BLaER1 (cell line): ENCODE results near the gene JAK1.

Experiments used
- H3K27ac ChIP-seq: shearing (Covaris generic); formaldehyde crosslinking; 2 replicates; pipeline ENCODE4 v1.8.1; 2022
- H3K27me3 ChIP-seq: shearing (Covaris generic); formaldehyde crosslinking; 2 replicates; pipeline ENCODE4 v1.8.1; 2022
- H3K36me3 ChIP-seq: shearing (Covaris generic); formaldehyde crosslinking; 2 replicates; pipeline ENCODE4 v1.8.1; 2022
- H3K4me1 ChIP-seq: shearing (Covaris generic); formaldehyde crosslinking; 2 replicates; pipeline ENCODE4 v1.8.1; 2022
- H3K4me2 ChIP-seq: shearing (Covaris generic); formaldehyde crosslinking; 2 replicates; pipeline ENCODE4 v1.8.1; 2022
- H3K4me3 ChIP-seq: shearing (Covaris generic); formaldehyde crosslinking; 2 replicates; pipeline ENCODE4 v1.8.1; 2022
- H3K9ac ChIP-seq: shearing (Covaris generic); formaldehyde crosslinking; 2 replicates; pipeline ENCODE4 v1.8.1; 2022
- H3K9me3 ChIP-seq: shearing (Covaris generic); formaldehyde crosslinking; 2 replicates; pipeline ENCODE4 v1.8.1; 2022
- H4K20me1 ChIP-seq: shearing (Covaris generic); formaldehyde crosslinking; 2 replicates; pipeline ENCODE4 v1.8.1; 2022
- Cebpa-rat ChIP-seq: shearing (Covaris generic); IDR thresholded peaks from 2 replicates; pipeline ENCODE4 v1.8.1; 2022

JAK1 gene

GRCh38 chr1:64846573-64847430 lies 119.5 kb downstream of the JAK1 start:
- Histone ChIP-seq H3K4me2 (no peak overlapping the region), H3K36me3 (peaks cover 92% of the 10 kb centered on the region), H3K27ac (no peak overlapping the region), H3K9ac (no peak overlapping the region), H3K4me1 (peaks cover 12% of the 10 kb centered on the region), H3K4me3 (no peak overlapping the region), H4K20me1 (0 out of 2 replicates have a peak, but pooled peaks cover 9% of the 10 kb centered on the region), H3K9me3 (no peaks in the 10 kb centered on the region), H3K27me3 (no peaks in the 10 kb centered on the region)
- no peak for TF ChIP-seq Cebpa-rat

- Histone ChIP-seq H3K36me3 (peaks cover 92% of the 10 kb centered on the region), H3K4me1 (peaks cover 12% of the 10 kb centered on the region), H4K20me1 (0 out of 2 replicates have a peak, but pooled peaks cover 9% of the 10 kb centered on the region), H3K27me3 (no peaks in the 10 kb centered on the region), H3K27ac (no peak overlapping the region), H3K9me3 (no peaks in the 10 kb centered on the region), H3K4me3 (no peak overlapping the region), H3K4me2 (no peak overlapping the region), H3K9ac (no peak overlapping the region)
- TF ChIP-seq Cebpa-rat, result no peak
Observed at GRCh38 chr1:64845831-64846425, 120.4 kb downstream of the JAK1 start.

- Histone ChIP-seq H3K4me1 (peaks cover 12% of the 10 kb centered on the region), H3K27me3 (no peaks in the 10 kb centered on the region), H3K27ac (no peak overlapping the region), H3K4me2 (no peak overlapping the region), H3K36me3 (peaks cover 92% of the 10 kb centered on the region), H3K4me3 (no peak overlapping the region), H3K9ac (no peak overlapping the region), H3K9me3 (no peaks in the 10 kb centered on the region), H4K20me1 (0 out of 2 replicates have a peak, but pooled peaks cover 9% of the 10 kb centered on the region)
- no peak for TF ChIP-seq Cebpa-rat
Observed at GRCh38 chr1:64844609-64845008, 121.7 kb downstream of the JAK1 start.

- Histone ChIP-seq H3K27me3 (no peaks in the 10 kb centered on the region), H3K9ac (no peak overlapping the region), H3K27ac (no peak overlapping the region), H4K20me1 (0 out of 2 replicates have a peak, but pooled peaks cover 9% of the 10 kb centered on the region), H3K4me2 (no peak overlapping the region), H3K36me3 (peaks cover 92% of the 10 kb centered on the region), H3K4me3 (no peak overlapping the region), H3K9me3 (no peaks in the 10 kb centered on the region), H3K4me1 (peaks cover 12% of the 10 kb centered on the region)
- TF ChIP-seq Cebpa-rat, result no peak
Observed at GRCh38 chr1:64844175-64844574, 122.2 kb downstream of the JAK1 start.

GRCh38 chr1:64843675-64844074 lies 122.7 kb downstream of the JAK1 start:
- Histone ChIP-seq H3K9me3 (no peaks in the 10 kb centered on the region), H3K9ac (no peak overlapping the region), H3K27ac (no peak overlapping the region), H3K36me3 (peaks cover 89% of the 10 kb centered on the region), H3K4me3 (no peak overlapping the region), H3K4me1 (peaks cover 12% of the 10 kb centered on the region), H3K27me3 (no peaks in the 10 kb centered on the region), H3K4me2 (no peak overlapping the region), H4K20me1 (0 out of 2 replicates have a peak, but pooled peaks cover 9% of the 10 kb centered on the region)
- TF ChIP-seq Cebpa-rat, result no peak

- Histone ChIP-seq H4K20me1 (0 out of 2 replicates have a peak, but pooled peaks cover 9% of the 10 kb centered on the region), H3K27ac (no peak overlapping the region), H3K9ac (no peak overlapping the region), H3K4me1 (peaks cover 12% of the 10 kb centered on the region), H3K4me2 (peak overlapping the region; percentile 18; the same call in 1 of the 2 replicates), H3K9me3 (no peaks in the 10 kb centered on the region), H3K36me3 (peaks cover 89% of the 10 kb centered on the region), H3K27me3 (no peaks in the 10 kb centered on the region), H3K4me3 (no peak overlapping the region)
- no peak for TF ChIP-seq Cebpa-rat
Observed at GRCh38 chr1:64842224-64842623, 124.1 kb downstream of the JAK1 start.

- H3K4me1 ChIP-seq, result peaks cover 12% of the 10 kb centered on the region
- H3K27me3 ChIP-seq, result no peaks in the 10 kb centered on the region
- H3K9me3 ChIP-seq, result no peaks in the 10 kb centered on the region
- H3K4me3 ChIP-seq, result no peak overlapping the region
- H3K9ac ChIP-seq, result no peak overlapping the region
- no peak overlapping the region for H3K4me2 ChIP-seq
- peaks cover 89% of the 10 kb centered on the region for H3K36me3 ChIP-seq
- H4K20me1 ChIP-seq, result 0 out of 2 replicates have a peak, but pooled peaks cover 9% of the 10 kb centered on the region
- H3K27ac ChIP-seq, result no peak overlapping the region
- TF ChIP-seq Cebpa-rat, result no peak
Observed at GRCh38 chr1:64841330-64842065, 124.9 kb downstream of the JAK1 start.

GRCh38 chr1:64839732-64840405 lies 126.5 kb downstream of the JAK1 start:
- H3K4me2 ChIP-seq, result no peak overlapping the region
- H3K36me3 ChIP-seq, result peaks cover 89% of the 10 kb centered on the region
- H3K4me3 ChIP-seq, result no peak overlapping the region
- H4K20me1 ChIP-seq, result 0 out of 2 replicates have a peak, but pooled peaks cover 9% of the 10 kb centered on the region
- H3K27ac ChIP-seq, result no peak overlapping the region
- no peaks in the 10 kb centered on the region for H3K27me3 ChIP-seq
- peaks cover 12% of the 10 kb centered on the region for H3K4me1 ChIP-seq
- H3K9ac ChIP-seq, result no peak overlapping the region
- no peaks in the 10 kb centered on the region for H3K9me3 ChIP-seq
- TF ChIP-seq Cebpa-rat, result no peak

- H3K4me3 ChIP-seq, result no peak overlapping the region
- no peaks in the 10 kb centered on the region for H3K27me3 ChIP-seq
- 0 out of 2 replicates have a peak, but pooled peaks cover 9% of the 10 kb centered on the region for H4K20me1 ChIP-seq
- H3K36me3 ChIP-seq, result peaks cover 88% of the 10 kb centered on the region
- H3K9ac ChIP-seq, result no peak overlapping the region
- H3K27ac ChIP-seq, result no peak overlapping the region
- no peak for TF ChIP-seq Cebpa-rat
- peaks cover 12% of the 10 kb centered on the region for H3K4me1 ChIP-seq
- no peak overlapping the region for H3K4me2 ChIP-seq
- H3K9me3 ChIP-seq, result no peaks in the 10 kb centered on the region
Observed at GRCh38 chr1:64839261-64839660, 127.1 kb downstream of the JAK1 start.
